Spinal cord (tissue), 10 donors: ENCODE data around the gene SMG6. TPM values are rescaled to one million over a fixed set of nuclear protein-coding genes. Genes with fewer than 3 reads are reported as not detected.
A peak's percentile ranks its signal among the peaks of the same experiment; 100 is the strongest.

Experiments used
- DNase-seq, 6 donors: peaks; one replicate each; pipeline versions ENCODE4 v3.0.0 to v3.0.0-alpha.2; 2013 to 2015; ENCODE audit warnings: low spot score in 6 of 6, low read depth in 4 of 6
- H3K27ac ChIP-seq: one replicate; pipeline ENCODE4 v1.5.1; 2013; ENCODE audit warnings: low read depth, low read length, control low read depth
- H3K27me3 ChIP-seq: one replicate; pipeline ENCODE4 v1.6.1; 2013; ENCODE audit warnings: low read length; ENCODE audit not compliant: control insufficient read depth, insufficient read depth
- H3K36me3 ChIP-seq: one replicate; pipeline ENCODE4 v1.6.1; 2013; ENCODE audit warnings: low read length; ENCODE audit not compliant: control insufficient read depth, insufficient read depth
- H3K4me1 ChIP-seq: one replicate; pipeline ENCODE4 v1.6.1; 2013; ENCODE audit warnings: low read length; ENCODE audit not compliant: control insufficient read depth, insufficient read depth
- H3K4me3 ChIP-seq: one replicate; pipeline ENCODE4 v1.5.1; 2013; ENCODE audit warnings: low read depth, low read length, control low read depth
- H3K9me3 ChIP-seq: one replicate; pipeline ENCODE4 v1.6.1; 2013; ENCODE audit warnings: low read length; ENCODE audit not compliant: control insufficient read depth, insufficient read depth
- WGBS: methylation state at CpG from one replicate; pipeline ENCODE4 v1.1.5; 2013; ENCODE audit warnings: missing lambda C conversion rate; ENCODE audit not compliant: insufficient coverage; 5-methylcytosine and 5-hydroxymethylcytosine counted together
- polyA plus RNA-seq, 2 donors: library from polyadenylated mRNA; unstranded; fragments of 120-200 nt; gene quantifications; one replicate each; pipeline ENCODE4 v1.2.1, GENCODE V29; 2013; ENCODE audit not compliant: insufficient read length in 2 of 2
- total RNA-seq, 2 donors: library from RNA; depleted of rRNA in 1 of 2; stranded (reverse); fragments of 120-200 nt in 1 of 2; fragments of >200 nt in 1 of 2; gene quantifications; one replicate each; pipeline versions ENCODE4 v1.2.3 to v1.2.4, GENCODE V29; 2013 to 2014
- donor health status: healthy.

SMG6 gene
- total and polyA plus RNA-seq, 4 donors: 26.4 to 46.3 (median 37.3) TPM

DNA sequence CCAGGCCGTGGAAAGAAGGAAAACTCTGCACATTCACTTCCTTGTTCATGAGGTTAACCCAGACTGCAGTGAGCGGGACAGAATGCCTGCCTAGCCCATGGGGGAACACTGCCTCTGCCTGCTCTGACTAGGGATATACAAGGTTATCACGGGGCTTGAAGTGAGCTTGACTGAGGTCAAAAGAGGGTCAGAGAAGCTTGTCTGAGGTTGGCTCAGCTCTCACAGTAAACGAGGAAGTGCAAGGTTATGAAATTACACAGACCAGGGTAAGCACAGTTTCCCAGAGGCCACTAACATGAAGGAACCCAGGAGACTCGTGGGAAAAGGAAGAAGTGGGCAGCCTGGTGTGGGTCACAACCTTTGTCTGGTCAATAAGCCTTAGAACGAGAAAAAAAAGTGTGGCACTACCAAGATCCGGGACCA is 220.0 kb downstream of the SMG6 start:
- H3K4me3 ChIP-seq: no peak overlapping the region
- 75% methylated on average over 7 of the region's 7 CpGs for WGBS
- H3K9me3 ChIP-seq: no peaks in the 10 kb centered on the region
- H3K27ac ChIP-seq: peak overlapping the region; percentile 94
- no peaks in the 10 kb centered on the region for H3K27me3 ChIP-seq
- peak in 1 of 6 donors; percentile 19 for DNase-seq
- H3K36me3 ChIP-seq: peaks cover 47% of the 10 kb centered on the region
- H3K4me1 ChIP-seq: peaks cover 48% of the 10 kb centered on the region

- Histone ChIP-seq H3K4me1 (peaks cover 38% of the 10 kb centered on the region), H3K9me3 (no peaks in the 10 kb centered on the region), H3K4me3 (no peak overlapping the region), H3K36me3 (peaks cover 52% of the 10 kb centered on the region), H3K27ac (peak overlapping the region; percentile 8), H3K27me3 (no peaks in the 10 kb centered on the region)
- WGBS: 80% methylated on average over 9 of the region's 9 CpGs
- DNase-seq: no peak
Observed at GRCh38 chr17:2082003-2082781, 221.4 kb downstream of the SMG6 start.

- no peaks in the 10 kb centered on the region for H3K27me3 ChIP-seq
- H3K9me3 ChIP-seq: no peaks in the 10 kb centered on the region
- H3K36me3 ChIP-seq: peaks cover 56% of the 10 kb centered on the region
- H3K27ac ChIP-seq: no peak overlapping the region
- H3K4me3 ChIP-seq: no peak overlapping the region
- peaks cover 38% of the 10 kb centered on the region for H3K4me1 ChIP-seq
- DNase-seq: no peak
- 86% methylated on average over 7 of the region's 9 CpGs for WGBS
Observed at GRCh38 chr17:2081564-2081963, 222.0 kb downstream of the SMG6 start.

DNA sequence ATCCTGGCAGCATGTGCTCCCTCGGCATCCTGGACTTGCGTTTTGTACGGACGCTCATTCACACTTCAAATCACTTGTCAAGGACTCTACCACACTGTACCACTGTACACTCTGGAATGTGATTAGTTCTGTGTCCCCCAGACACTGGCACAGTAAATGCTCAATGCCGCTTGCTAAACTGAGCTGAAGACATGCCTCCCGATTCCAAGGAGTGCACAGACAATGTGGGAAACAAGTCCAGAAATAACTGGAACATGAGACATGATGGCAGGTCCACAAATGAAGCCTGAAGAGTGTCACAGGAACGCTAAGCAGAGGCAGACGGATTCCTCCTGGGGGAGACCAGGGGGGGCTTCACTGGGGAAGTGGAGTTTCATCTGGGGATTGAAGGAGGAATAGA is 226.5 kb downstream of the SMG6 start:
- Histone ChIP-seq H3K4me3 (no peak overlapping the region), H3K9me3 (no peaks in the 10 kb centered on the region), H3K36me3 (peaks cover 53% of the 10 kb centered on the region), H3K27me3 (no peaks in the 10 kb centered on the region), H3K27ac (peak overlapping the region; percentile 72), H3K4me1 (peaks cover 26% of the 10 kb centered on the region)
- DNase-seq: peak in 1 of 6 donors; percentile 8
- 76% methylated on average over 8 of the region's 8 CpGs for WGBS

DNA sequence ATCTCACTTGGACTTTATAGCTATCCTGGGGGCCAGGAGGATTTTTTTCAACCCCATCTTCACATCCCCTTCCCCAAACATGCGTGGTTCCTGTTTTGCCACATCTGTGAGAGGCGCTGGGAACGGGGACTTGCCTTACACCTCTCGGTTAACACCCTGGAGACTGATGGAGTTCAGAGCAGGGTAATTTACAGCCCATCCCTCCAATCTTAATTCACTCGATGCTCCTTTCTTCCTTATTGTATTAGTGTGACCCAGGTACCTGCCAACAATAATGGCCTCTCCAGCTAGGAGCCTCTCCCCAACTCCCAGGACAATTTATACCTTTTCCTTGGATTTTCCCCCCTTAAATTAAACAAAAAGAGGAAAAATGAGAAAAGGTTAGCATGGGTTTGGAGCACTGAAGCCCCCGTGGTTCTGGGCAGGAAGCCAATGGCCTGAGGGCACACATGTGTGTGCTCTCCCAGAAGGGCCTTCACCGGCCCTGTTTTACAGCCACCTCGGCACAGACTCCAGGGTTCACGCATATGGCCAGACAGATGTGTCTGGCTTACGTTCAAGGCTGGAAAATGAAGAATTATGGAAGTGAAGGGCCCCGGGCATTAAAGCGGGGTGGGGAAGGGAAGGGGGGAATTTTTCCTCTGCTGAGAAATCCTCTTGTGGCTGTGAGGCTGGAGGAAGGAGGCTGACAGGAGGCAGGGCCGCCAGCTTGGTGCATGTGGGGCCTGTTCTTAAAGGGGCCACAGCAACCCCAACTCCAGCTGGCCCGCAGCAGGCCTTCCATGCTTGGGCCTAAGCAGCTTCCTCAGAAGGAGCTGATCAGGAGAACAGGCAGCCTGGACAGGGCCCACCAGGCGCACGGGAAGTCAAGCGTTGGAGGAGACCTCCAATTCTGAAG is 227.2 kb downstream of the SMG6 start:
- Histone ChIP-seq H3K4me1 (peaks cover 31% of the 10 kb centered on the region), H3K27me3 (no peaks in the 10 kb centered on the region), H3K36me3 (peaks cover 54% of the 10 kb centered on the region), H3K4me3 (no peak overlapping the region), H3K27ac (peak overlapping the region; percentile 72), H3K9me3 (no peaks in the 10 kb centered on the region)
- peak in 2 of 6 donors; percentile 47 to 80 for DNase-seq
- 54% methylated on average over 13 of the region's 17 CpGs for WGBS

DNA sequence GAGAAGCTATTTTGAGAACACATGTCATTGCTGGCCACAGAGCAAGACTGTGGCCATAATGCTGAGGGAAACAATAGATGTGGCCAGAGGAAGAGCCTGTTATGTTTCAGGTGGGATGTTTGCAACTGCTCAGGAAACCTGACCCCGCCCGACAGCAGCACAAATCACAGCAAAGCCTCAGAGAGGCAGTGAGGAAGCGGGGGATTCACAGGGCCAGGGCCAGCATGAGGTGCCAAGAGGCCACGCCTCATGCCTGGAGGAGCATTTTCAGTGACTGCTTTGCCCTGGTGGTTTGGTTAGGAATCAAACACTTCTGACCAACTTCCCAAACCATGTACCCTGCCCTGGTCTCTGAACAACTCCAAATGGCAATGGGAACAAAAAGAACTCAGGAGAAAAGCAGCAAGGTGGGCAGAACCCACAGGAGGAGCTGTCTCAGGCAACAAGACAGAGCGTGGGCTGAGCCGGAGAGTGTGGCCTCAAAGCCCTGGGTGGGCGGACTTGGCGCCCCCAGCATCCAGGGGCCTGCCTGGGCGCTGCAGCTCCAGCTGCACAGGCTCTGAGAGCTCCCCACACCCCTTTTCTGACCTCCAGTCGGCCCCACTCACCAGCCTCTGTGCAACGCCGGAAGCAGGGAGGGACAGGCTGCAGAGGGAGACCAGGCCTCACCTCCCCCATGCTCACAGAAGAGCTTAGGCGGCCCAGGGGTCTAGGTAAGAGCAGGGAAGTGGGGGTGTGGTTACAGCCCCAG is 228.1 kb downstream of the SMG6 start:
- Histone ChIP-seq H3K9me3 (no peaks in the 10 kb centered on the region), H3K27ac (peak overlapping the region; percentile 72), H3K36me3 (peaks cover 54% of the 10 kb centered on the region), H3K4me3 (no peak overlapping the region), H3K27me3 (no peaks in the 10 kb centered on the region), H3K4me1 (peaks cover 39% of the 10 kb centered on the region)
- DNase-seq: peak in 1 of 6 donors; percentile 47
- WGBS: 83% methylated on average over 7 of the region's 13 CpGs

- no peaks in the 10 kb centered on the region for H3K9me3 ChIP-seq
- H3K27ac ChIP-seq: peak overlapping the region; percentile 72
- DNase-seq: no peak
- H3K27me3 ChIP-seq: no peaks in the 10 kb centered on the region
- no peak overlapping the region for H3K4me3 ChIP-seq
- H3K36me3 ChIP-seq: peaks cover 56% of the 10 kb centered on the region
- peaks cover 45% of the 10 kb centered on the region for H3K4me1 ChIP-seq
- 61% methylated on average over 8 of the region's 10 CpGs for WGBS
Observed at GRCh38 chr17:2074919-2075318, 228.7 kb downstream of the SMG6 start.

DNA sequence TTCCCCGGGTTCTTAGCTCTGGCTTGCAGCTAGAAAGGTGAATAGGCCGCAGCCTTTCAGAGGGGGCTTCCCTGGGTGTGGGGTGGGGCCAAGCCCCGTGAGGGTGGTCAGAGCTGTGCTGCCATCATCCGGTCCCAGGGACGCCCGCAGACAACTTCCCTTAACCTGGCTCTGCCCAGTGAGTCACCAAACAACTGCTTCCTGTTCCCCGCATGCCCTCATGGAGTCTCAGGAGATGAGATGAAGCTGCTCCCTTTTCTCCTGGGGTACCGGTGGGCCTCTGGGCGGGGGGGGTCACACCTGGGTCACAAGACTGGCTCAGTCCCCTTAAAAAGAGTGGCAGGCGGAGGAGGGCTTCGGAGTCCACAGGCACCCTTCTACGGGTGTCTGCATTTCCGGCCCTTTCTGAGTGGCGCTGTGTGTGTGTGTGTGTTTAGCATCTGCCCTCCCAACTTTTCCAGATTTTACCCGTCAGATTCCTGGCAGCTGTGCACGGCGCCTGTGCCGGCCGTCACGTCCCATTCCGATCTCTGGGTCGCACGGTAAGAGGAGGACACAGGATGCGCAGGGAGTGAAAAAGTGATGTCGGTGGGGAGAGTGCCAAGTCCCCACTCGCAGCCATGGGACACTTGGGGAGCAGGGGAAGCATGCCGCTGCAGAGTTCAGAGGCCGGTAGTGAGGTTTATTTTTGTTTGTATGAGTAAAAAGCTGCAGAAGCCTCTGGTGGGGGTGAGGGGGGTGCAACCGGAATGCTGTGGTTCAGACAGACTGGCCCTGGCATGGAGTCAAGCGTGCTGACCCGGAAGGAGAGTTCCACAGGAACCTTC is 231.9 kb downstream of the SMG6 start:
- DNase-seq: peak in 1 of 6 donors; percentile 49
- WGBS: 85% methylated on average over 26 of the region's 31 CpGs
- H3K27ac ChIP-seq: peak overlapping the region; percentile 65
- H3K36me3 ChIP-seq: peaks cover 63% of the 10 kb centered on the region
- no peaks in the 10 kb centered on the region for H3K27me3 ChIP-seq
- H3K4me1 ChIP-seq: peaks cover 62% of the 10 kb centered on the region
- H3K4me3 ChIP-seq: no peak overlapping the region
- H3K9me3 ChIP-seq: no peaks in the 10 kb centered on the region

GRCh38 chr17:2071024-2071385 is 232.6 kb downstream of the SMG6 start:
- DNase-seq: no peak
- peak overlapping the region; percentile 65 for H3K27ac ChIP-seq
- H3K27me3 ChIP-seq: no peaks in the 10 kb centered on the region
- peaks cover 62% of the 10 kb centered on the region for H3K4me1 ChIP-seq
- peaks cover 63% of the 10 kb centered on the region for H3K36me3 ChIP-seq
- WGBS: 93% methylated on average over 6 of the region's 6 CpGs
- no peak overlapping the region for H3K4me3 ChIP-seq
- no peaks in the 10 kb centered on the region for H3K9me3 ChIP-seq
